Ramos (cell line): ENCODE results near the gene ADAT1.

Source experiments
- in situ Hi-C: fragments of 300-500 bp; cut with MboI; formaldehyde crosslinking; loops from one replicate; pipeline ENCODE4 v1.14.3; 2022; ENCODE audit warnings: low sequenced_read_pairs; ENCODE audit not compliant: unreplicated experiment

ADAT1 gene

DNA sequence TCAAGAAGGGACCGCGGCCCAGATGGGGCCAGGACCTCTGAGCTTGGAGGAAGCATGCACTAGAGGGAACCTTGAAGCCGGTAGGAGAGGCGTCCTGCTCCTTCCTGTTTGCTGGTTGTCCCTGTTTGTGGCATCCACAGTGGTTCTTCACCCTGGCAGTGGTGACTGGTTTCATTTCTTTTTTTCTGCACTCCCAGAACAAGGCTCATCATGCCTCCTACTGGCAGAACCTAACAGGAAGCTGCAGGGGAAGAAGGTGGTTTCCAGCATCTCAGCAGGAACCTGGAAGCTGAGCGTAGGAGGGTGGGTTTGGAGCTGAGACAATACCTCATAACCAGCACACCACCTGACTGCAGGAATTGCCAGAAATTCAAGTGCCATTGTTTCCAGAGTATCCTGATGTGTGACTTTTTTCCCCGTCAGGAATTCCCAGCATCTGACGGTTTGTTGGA lies 72.8 kb downstream of the ADAT1 start:
- in situ Hi-C loops = no loop called here
